ENCODE data around the gene EXOC4.

EXOC4 gene

DNA sequence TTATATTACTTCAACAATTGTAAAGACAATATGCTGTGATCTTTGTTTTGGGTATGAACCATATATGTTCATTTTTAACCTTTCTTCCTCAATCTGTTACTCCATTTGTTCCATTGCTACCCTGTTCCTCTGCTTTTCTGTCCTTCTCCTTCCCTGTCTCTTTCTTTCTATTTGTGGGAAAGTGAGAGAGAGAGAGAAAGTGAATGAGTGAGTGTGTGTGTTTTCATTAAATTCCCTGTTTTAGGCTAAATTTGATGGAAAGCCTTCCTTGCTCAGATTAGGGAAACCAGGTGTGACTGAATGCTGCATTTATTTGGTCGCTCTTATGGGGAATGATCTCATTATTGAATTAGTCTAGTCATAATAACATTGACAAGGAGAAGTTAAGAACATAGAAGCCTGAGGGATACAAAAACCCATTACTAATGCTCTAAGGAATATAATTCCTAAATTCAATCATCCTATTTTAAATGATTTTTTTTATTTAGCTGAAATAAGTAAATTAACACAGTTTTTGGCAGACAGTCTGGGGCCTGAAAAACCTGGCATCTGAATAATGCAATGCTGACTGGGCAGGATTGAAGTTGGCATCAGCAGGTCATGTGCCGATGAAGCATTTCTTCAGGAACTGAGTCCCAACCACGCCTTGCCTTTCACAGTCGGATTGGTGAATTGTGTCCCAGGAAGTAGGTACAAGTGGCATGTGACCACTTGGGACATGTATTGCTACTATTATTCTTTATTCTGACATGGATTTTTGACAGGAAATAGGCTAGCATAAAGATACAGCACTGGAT lies 756.6 kb downstream of the EXOC4 start:
- H3K4me3 ChIP-seq (ENCODE audit: low read depth, low read length): no peak overlapping the region
- no peak for DNase-seq (ENCODE audit: low read depth)
- in situ Hi-C loops (cut with HindIII; ENCODE audit: low sequenced_read_pairs): no loop called here
- TF ChIP-seq, protein P1, sequence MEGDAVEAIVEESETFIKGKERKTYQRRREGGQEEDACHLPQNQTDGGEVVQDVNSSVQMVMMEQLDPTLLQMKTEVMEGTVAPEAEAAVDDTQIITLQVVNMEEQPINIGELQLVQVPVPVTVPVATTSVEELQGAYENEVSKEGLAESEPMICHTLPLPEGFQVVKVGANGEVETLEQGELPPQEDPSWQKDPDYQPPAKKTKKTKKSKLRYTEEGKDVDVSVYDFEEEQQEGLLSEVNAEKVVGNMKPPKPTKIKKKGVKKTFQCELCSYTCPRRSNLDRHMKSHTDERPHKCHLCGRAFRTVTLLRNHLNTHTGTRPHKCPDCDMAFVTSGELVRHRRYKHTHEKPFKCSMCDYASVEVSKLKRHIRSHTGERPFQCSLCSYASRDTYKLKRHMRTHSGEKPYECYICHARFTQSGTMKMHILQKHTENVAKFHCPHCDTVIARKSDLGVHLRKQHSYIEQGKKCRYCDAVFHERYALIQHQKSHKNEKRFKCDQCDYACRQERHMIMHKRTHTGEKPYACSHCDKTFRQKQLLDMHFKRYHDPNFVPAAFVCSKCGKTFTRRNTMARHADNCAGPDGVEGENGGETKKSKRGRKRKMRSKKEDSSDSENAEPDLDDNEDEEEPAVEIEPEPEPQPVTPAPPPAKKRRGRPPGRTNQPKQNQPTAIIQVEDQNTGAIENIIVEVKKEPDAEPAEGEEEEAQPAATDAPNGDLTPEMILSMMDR (IDR thresholded peaks at IDR 0.05; ENCODE audit: low read depth, low read length, missing control alignments): no peak

DNA sequence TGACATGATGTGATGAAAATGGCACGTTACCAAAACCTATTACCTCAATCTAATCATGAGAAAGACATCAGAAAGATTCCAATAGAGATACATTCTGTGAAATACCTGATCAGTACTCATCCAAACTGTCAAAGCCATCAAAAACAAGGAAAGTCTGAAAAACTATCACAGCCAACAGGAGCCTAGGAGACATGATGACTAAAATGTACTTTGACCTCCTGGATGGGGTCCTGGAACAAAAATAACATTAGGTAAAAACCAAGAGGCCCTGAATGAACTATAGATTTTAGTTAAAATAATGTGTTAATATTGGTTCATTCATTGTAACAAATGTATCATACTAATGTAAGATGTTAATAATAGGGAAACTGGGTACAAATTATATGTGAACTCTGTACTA lies 760.4 kb downstream of the EXOC4 start:
- TF ChIP-seq, protein P1 (IDR thresholded peaks at IDR 0.05; ENCODE audit: low read depth, low read length, missing control alignments): no peak
- in situ Hi-C loops (cut with HindIII; ENCODE audit: low sequenced_read_pairs): no loop called here
- H3K4me3 ChIP-seq (ENCODE audit: low read depth, low read length): no peak overlapping the region
- no peak for DNase-seq (ENCODE audit: low read depth)

DNA sequence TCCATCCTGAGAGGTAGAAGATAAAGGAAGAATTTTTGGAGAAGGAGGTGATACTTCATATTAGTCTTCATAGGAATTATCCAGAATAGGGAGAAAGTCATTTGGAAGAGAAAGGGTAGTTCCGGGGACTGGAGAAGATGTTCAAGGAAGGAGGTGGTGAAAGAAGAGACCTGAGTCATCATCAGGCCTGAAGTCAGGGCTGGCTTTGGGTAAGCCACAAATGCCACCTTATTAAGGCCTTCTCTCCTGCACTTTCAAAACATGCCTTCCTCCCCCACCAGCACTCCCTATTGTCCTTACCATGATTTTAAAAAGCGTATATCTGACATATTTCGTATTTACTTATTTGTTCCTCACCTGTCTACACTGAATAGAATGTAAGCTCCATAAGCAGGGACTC lies 762.1 kb downstream of the EXOC4 start:
- TF ChIP-seq, protein P1 (IDR thresholded peaks at IDR 0.05; ENCODE audit: low read depth, low read length, missing control alignments): no peak
- no peak for DNase-seq (ENCODE audit: low read depth)
- in situ Hi-C loops (cut with HindIII; ENCODE audit: low sequenced_read_pairs): no loop called here
- no peak overlapping the region for H3K4me3 ChIP-seq (ENCODE audit: low read depth, low read length)

DNA sequence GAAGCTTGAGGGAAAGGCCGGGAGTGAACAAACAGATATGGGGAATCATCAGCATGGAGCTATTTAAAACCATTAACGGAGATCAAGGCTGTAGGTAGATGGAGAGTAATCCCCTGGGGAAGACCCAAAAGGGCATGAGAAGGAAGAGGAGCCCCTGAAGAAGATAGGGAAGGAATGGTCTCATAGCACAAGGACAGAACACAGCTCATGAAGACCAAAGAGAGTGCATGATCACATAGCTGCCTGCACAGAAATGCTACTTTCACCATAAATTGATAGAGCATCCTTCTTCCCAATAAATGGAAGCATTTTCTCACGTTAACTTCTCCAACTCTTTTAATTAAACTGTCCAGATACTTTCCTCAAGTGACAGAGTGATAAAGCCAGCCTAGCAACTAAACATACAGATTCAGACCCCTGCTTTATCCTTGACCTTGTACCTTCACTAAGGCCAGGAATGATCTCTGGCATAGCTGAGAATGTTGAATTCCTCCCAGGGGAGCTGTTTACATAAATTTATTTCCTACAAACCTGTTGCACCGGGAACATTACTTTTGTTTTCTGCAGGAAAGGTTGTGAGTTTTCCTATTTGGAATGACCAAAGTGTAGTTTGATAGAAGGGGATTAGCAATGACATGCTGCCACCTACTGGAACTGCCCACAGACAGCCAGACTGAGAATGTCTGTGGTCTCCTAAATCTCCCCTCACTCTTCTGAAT lies 763.5 kb downstream of the EXOC4 start:
- DNase-seq (ENCODE audit: low read depth): no peak
- in situ Hi-C loops (cut with HindIII; ENCODE audit: low sequenced_read_pairs): no loop called here
- TF ChIP-seq, protein P1 (IDR thresholded peaks at IDR 0.05; ENCODE audit: low read depth, low read length, missing control alignments): peak; percentile 87
- no peak overlapping the region for H3K4me3 ChIP-seq (ENCODE audit: low read depth, low read length)

DNA sequence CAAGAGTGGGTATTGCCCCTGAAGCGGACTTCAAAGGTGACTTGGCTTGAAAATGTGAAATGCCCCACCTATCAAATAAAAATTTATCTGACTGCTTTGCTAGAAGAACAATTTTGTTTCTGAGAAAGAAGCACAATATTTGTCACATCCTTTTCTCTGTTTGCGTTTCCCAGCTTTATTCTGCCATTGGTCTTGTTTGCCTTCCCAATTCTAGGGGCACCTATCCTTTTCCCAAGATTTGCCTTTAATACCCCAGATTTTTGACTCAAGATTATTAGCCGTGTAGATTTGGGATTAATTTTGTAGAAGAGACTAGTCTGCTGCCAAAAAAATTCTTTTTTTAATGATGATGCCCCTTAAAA lies 764.0 kb downstream of the EXOC4 start:
- in situ Hi-C loops (cut with HindIII; ENCODE audit: low sequenced_read_pairs): no loop called here
- no peak overlapping the region for H3K4me3 ChIP-seq (ENCODE audit: low read depth, low read length)
- DNase-seq (ENCODE audit: low read depth): no peak
- TF ChIP-seq, protein P1 (IDR thresholded peaks at IDR 0.05; ENCODE audit: low read depth, low read length, missing control alignments): no peak

DNA sequence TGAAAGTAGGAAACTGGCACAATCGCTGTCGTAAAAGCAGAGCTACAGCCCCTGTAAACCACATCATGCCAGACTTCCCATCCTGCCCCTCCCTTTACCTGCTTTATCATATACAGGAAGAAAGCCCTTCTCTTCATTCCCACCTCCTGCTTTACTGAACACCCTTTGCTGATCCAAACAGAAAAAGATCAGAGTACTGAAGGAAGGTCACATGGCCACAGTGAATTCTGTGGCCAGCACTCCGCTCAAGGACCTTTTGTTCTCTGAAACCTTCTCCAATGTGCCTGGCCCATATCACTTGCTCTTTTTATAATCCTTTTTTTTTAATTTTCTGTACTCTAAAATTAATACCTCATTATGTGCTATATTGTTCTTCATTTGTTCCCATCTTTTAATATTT lies 765.4 kb downstream of the EXOC4 start:
- H3K4me3 ChIP-seq (ENCODE audit: low read depth, low read length): no peak overlapping the region
- no peak for DNase-seq (ENCODE audit: low read depth)
- in situ Hi-C loops (cut with HindIII; ENCODE audit: low sequenced_read_pairs): no loop called here
- TF ChIP-seq, protein P1 (IDR thresholded peaks at IDR 0.05; ENCODE audit: low read depth, low read length, missing control alignments): no peak

Data from astrocyte of the cerebellum (primary cell).